ENCODE results near the gene ST6GAL1. TPM values are rescaled to one million over a fixed set of nuclear protein-coding genes. Genes with fewer than 3 reads are reported as not detected.
A peak's percentile ranks its signal among the peaks of the same experiment; 100 is the strongest.

ST6GAL1 gene
- total RNA-seq, 1 experiment from 2014 or later: 25.6 TPM

GRCh38 chr3:186895406-186895805, 34.9 kb upstream of the ST6GAL1 start:
- no peaks in the 10 kb centered on the region for H3K36me3 ChIP-seq (ENCODE audit: low read depth)
- H3K9me2 ChIP-seq (ENCODE audit: insufficient read depth): no peaks in the 10 kb centered on the region
- no peaks in the 10 kb centered on the region for H3K27me3 ChIP-seq (ENCODE audit: insufficient read depth, low read depth)
- ChIA-PET POLR2A (ENCODE audit: unreplicated experiment) (no interaction called here), CTCF (no interaction called here)
- intact Hi-C loops (cut with micrococcal nuclease; ENCODE audit: unreplicated experiment): no loop called here
- no peak overlapping the region for H2AFZ ChIP-seq
- no TSS peak for BruUV-seq (replicated peaks)
- H3K79me2 ChIP-seq (ENCODE audit: low read depth): no peaks in the 10 kb centered on the region
- H3K4me3 ChIP-seq: no peak overlapping the region
- no peak for TF ChIP-seq CTCF (conservative IDR thresholded peaks at IDR 0.05)
- TF ChIP-seq EZH2 (IDR thresholded peaks at IDR 0.05; ENCODE audit: low read depth): no peak
- H3K4me2 ChIP-seq: no peak overlapping the region
- no peaks in the 10 kb centered on the region for H3K9me3 ChIP-seq (ENCODE audit: insufficient read depth, low read depth)
- H4K20me1 ChIP-seq (ENCODE audit: insufficient read depth): no peaks in the 10 kb centered on the region
- no peaks in the 10 kb centered on the region for H3K4me1 ChIP-seq (replicated peaks; ENCODE audit: insufficient read depth)
- no peaks in the 10 kb centered on the region for H3F3A ChIP-seq (ENCODE audit: insufficient read depth, low read depth)
- no peak overlapping the region for H3K27ac ChIP-seq
- peak in 1 of 2 experiments; percentile 36 for DNase-seq

DNA sequence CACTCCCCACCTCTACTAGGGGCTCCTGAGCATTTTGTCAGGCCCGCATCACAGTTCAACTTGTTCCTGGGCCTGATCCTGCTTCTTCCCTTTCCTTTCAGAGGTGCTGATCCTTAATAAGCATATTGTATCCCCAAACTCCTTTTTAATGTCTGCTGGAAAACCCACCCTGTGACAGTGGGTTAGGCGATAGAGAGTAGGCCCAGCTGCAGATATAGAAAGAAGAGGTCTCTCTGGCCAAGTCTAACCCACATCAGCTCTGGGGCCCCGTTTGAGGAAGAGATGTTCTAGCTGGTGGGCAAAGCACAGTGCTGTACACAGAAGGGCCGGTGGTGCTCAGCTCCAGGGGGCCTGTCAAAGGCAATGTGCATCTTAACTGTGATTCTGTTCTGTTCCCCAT, 34.3 kb upstream of the ST6GAL1 start:
- H3K4me2 ChIP-seq: no peak overlapping the region
- ChIA-PET CTCF (no interaction called here), POLR2A (ENCODE audit: unreplicated experiment) (no interaction called here)
- H3K79me2 ChIP-seq (ENCODE audit: low read depth): no peaks in the 10 kb centered on the region
- TF ChIP-seq EZH2 (IDR thresholded peaks at IDR 0.05; ENCODE audit: low read depth) (no peak), CTCF (conservative IDR thresholded peaks at IDR 0.05) (no peak)
- peaks cover 5% of the 10 kb centered on the region for H3K4me1 ChIP-seq (replicated peaks; ENCODE audit: insufficient read depth)
- H3F3A ChIP-seq (ENCODE audit: insufficient read depth, low read depth): no peaks in the 10 kb centered on the region
- no TSS peak for BruUV-seq (replicated peaks)
- no peaks in the 10 kb centered on the region for H3K27me3 ChIP-seq (ENCODE audit: insufficient read depth, low read depth)
- H3K9me3 ChIP-seq (ENCODE audit: insufficient read depth, low read depth): no peaks in the 10 kb centered on the region
- H4K20me1 ChIP-seq (ENCODE audit: insufficient read depth): no peaks in the 10 kb centered on the region
- no peak for DNase-seq
- no peaks in the 10 kb centered on the region for H3K9me2 ChIP-seq (ENCODE audit: insufficient read depth)
- H3K27ac ChIP-seq: no peak overlapping the region
- H2AFZ ChIP-seq: no peak overlapping the region
- H3K36me3 ChIP-seq (ENCODE audit: low read depth): no peaks in the 10 kb centered on the region
- no peak overlapping the region for H3K4me3 ChIP-seq
- intact Hi-C loops (cut with micrococcal nuclease; ENCODE audit: unreplicated experiment): no loop called here

DNA sequence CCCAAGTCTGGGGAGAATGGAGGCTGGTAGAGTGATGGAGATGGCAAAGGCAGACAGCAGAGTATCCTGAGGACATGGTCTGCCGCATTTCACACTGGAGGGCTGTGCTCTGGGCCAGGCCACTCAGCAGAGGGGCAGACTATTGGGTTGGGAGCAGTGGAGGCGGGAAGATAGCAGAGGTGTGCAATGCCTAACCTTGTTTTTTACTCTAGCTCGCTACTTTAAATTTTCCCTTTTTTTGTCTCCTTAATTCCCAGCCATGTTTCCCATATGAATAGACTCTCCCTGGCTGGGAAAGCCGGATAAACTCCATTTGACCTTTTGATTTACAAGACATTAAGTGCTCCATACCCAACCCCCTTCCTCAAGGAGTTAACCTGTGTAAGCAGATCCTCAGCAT, 33.5 kb upstream of the ST6GAL1 start:
- DNase-seq: no peak

More for the DNA sequence above, 33.5 kb upstream of the ST6GAL1 start:
- intact Hi-C loops (cut with micrococcal nuclease; ENCODE audit: unreplicated experiment): no loop called here
- Histone ChIP-seq H3K4me2 (no peak overlapping the region), H3K4me3 (no peak overlapping the region), H3K9me2 (ENCODE audit: insufficient read depth) (no peaks in the 10 kb centered on the region), H3K4me1 (replicated peaks; ENCODE audit: insufficient read depth) (peaks cover 13% of the 10 kb centered on the region), H3K36me3 (ENCODE audit: low read depth) (no peaks in the 10 kb centered on the region), H3K27ac (no peak overlapping the region), H4K20me1 (ENCODE audit: insufficient read depth) (no peaks in the 10 kb centered on the region), H3F3A (ENCODE audit: insufficient read depth, low read depth) (no peaks in the 10 kb centered on the region), H2AFZ (no peak overlapping the region), H3K9me3 (ENCODE audit: insufficient read depth, low read depth) (no peaks in the 10 kb centered on the region), H3K27me3 (ENCODE audit: insufficient read depth, low read depth) (no peaks in the 10 kb centered on the region), H3K79me2 (ENCODE audit: low read depth) (no peaks in the 10 kb centered on the region)
- ChIA-PET CTCF (no interaction called here), POLR2A (ENCODE audit: unreplicated experiment) (no interaction called here)
- no TSS peak for BruUV-seq (replicated peaks)
- TF ChIP-seq CTCF (conservative IDR thresholded peaks at IDR 0.05): no peak
- no peak for TF ChIP-seq EZH2 (IDR thresholded peaks at IDR 0.05; ENCODE audit: low read depth)

Data from PC-9 (cell line).